Tibial nerve (tissue), 4 donors: Measurements from ENCODE around the gene ABCA13. TPM values are rescaled to one million over a fixed set of nuclear protein-coding genes. Genes with fewer than 3 reads are reported as not detected.

Experiments
- DNase-seq, 2 donors: peaks; one replicate each; pipeline ENCODE4 v3.0.0-alpha.2; 2019; ENCODE audit warnings: low spot score in 2 of 2
- H3K27ac ChIP-seq, 4 donors: fragments of 200-600 bp; sonication (generic) in 3 of 4; one replicate each; pipeline ENCODE4 v1.5.1; 2017 to 2019; ENCODE audit warnings: mild to moderate bottlenecking in 1 of 4
- H3K27me3 ChIP-seq, 2 donors: fragments of 200-600 bp; sonication (generic) in 1 of 2; one replicate each; pipeline versions ENCODE4 v1.5.1 to v1.6.0; 2017 to 2019
- H3K36me3 ChIP-seq, 3 donors: fragments of 200-600 bp; sonication (generic); one replicate each; pipeline ENCODE4 v1.5.1; 2018 to 2019
- H3K4me1 ChIP-seq, 4 donors: fragments of 200-600 bp; sonication (generic) in 3 of 4; one replicate each; pipeline ENCODE4 v1.5.1; 2017 to 2019
- H3K4me3 ChIP-seq, 4 donors: fragments of 200-600 bp; sonication (generic) in 3 of 4; one replicate each; pipeline ENCODE4 v1.5.1; 2017 to 2019; ENCODE audit warnings: mild to moderate bottlenecking in 1 of 4, moderate library complexity in 1 of 4
- H3K9me3 ChIP-seq, 4 donors: fragments of 200-600 bp; sonication (generic) in 3 of 4; one replicate each; pipeline ENCODE4 v1.5.1; 2017 to 2019
- EP300 ChIP-seq, 2 donors: sonication (generic); formaldehyde crosslinking; IDR thresholded peaks; one replicate each; pipeline ENCODE4 v1.6.1; 2017; ENCODE audit warnings: antibody characterized with exemption in 2 of 2, mild to moderate bottlenecking in 1 of 2
- POLR2A ChIP-seq, 2 donors: fragments of 450-650 bp; IDR thresholded peaks; one replicate each; pipeline ENCODE4 v1.6.1; 2017; ENCODE audit warnings: antibody characterized with exemption in 2 of 2, mild to moderate bottlenecking in 2 of 2, moderate library complexity in 2 of 2
- WGBS, 2 donors: methylation state at CpG; one replicate each; pipeline ENCODE4 v1.1.5; 2018; 5-methylcytosine and 5-hydroxymethylcytosine counted together
- total RNA-seq, 4 donors: library from RNA; depleted of rRNA; stranded (reverse); fragments of >200 nt; gene quantifications; one replicate each; pipeline ENCODE4 v1.1.0, GENCODE V29; 2016
- TF ChIP-seq, protein P1 (sequence below), 5 experiments: fragments of 200-600 bp in 3 of 5; fragments of 450-650 bp in 2 of 5; sonication (generic) in 3 of 5; IDR thresholded peaks; one replicate each; pipeline ENCODE4 v1.5.1; 2016 to 2019; ENCODE audit warnings: antibody characterized with exemption in 5 of 5, mild to moderate bottlenecking in 3 of 5, moderate library complexity in 2 of 5

The ABCA13 gene
- total RNA-seq, 4 donors from 2014 or later = 0.90 to 4.6 (median 3.6) TPM

DNA sequence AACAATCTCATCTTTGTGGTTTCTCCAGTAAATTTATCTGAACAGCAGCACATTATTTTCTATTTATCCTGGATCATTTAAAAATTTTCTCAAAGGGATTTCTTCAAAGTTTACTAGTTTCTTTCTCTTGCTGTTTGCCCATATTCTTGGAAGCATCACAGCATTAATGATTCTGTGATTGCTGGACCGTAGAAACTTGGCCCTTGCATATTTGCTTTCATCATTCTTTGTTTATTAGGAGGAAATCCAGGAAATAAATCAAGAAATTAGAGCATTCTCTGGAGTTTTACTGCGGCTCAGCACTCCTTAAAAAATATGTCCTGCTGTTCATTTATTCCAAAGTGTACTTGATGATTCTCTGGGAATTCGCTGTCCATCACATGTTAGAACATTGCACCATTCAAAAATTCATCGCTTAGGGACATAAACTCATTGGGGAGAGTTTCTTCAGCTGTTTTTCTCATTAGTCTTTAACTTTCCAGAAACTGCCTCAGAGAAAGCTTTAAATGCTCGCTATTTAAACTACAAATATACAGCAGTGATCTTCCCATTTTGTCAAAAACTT is 489.1 kb downstream of the ABCA13 start:
- TF ChIP-seq, protein P1, sequence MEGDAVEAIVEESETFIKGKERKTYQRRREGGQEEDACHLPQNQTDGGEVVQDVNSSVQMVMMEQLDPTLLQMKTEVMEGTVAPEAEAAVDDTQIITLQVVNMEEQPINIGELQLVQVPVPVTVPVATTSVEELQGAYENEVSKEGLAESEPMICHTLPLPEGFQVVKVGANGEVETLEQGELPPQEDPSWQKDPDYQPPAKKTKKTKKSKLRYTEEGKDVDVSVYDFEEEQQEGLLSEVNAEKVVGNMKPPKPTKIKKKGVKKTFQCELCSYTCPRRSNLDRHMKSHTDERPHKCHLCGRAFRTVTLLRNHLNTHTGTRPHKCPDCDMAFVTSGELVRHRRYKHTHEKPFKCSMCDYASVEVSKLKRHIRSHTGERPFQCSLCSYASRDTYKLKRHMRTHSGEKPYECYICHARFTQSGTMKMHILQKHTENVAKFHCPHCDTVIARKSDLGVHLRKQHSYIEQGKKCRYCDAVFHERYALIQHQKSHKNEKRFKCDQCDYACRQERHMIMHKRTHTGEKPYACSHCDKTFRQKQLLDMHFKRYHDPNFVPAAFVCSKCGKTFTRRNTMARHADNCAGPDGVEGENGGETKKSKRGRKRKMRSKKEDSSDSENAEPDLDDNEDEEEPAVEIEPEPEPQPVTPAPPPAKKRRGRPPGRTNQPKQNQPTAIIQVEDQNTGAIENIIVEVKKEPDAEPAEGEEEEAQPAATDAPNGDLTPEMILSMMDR (IDR thresholded peaks at IDR 0.05) = no peak
- TF ChIP-seq POLR2A (IDR thresholded peaks at IDR 0.05) (no peak), EP300 (IDR thresholded peaks at IDR 0.05) (no peak)
- Histone ChIP-seq H3K27ac (no peak overlapping the region), H3K9me3 (no peaks in the 10 kb centered on the region), H3K36me3 (no peaks in the 10 kb centered on the region), H3K4me3 (no peak overlapping the region), H3K4me1 (no peaks in the 10 kb centered on the region), H3K27me3 (no peaks in the 10 kb centered on the region)
- 35 to 45% methylated on average over 5 of the region's 5 CpGs for WGBS, 2 donors
- DNase-seq = no peak

- Histone ChIP-seq H3K27me3 (no peaks in the 10 kb centered on the region), H3K36me3 (no peaks in the 10 kb centered on the region), H3K4me1 (no peaks in the 10 kb centered on the region), H3K9me3 (no peaks in the 10 kb centered on the region), H3K27ac (no peak overlapping the region), H3K4me3 (no peak overlapping the region)
- TF ChIP-seq EP300 (IDR thresholded peaks at IDR 0.05) (no peak), POLR2A (IDR thresholded peaks at IDR 0.05) (no peak)
- TF ChIP-seq, protein P1 (IDR thresholded peaks at IDR 0.05) = no peak
- WGBS, 2 donors = 85 to 95% methylated on average over 4 of the region's 4 CpGs
- DNase-seq = no peak
These were observed 493.0 kb downstream of the ABCA13 start for GRCh38 chr7:48664241-48664640.

- Histone ChIP-seq H3K36me3 (no peaks in the 10 kb centered on the region), H3K4me3 (no peak overlapping the region), H3K4me1 (no peaks in the 10 kb centered on the region), H3K27ac (no peak overlapping the region), H3K9me3 (no peaks in the 10 kb centered on the region), H3K27me3 (no peaks in the 10 kb centered on the region)
- WGBS, 2 donors = 83 to 88% methylated on average over 4 of the region's 4 CpGs
- TF ChIP-seq POLR2A (IDR thresholded peaks at IDR 0.05) (no peak), EP300 (IDR thresholded peaks at IDR 0.05) (no peak)
- TF ChIP-seq, protein P1 (IDR thresholded peaks at IDR 0.05) = no peak
- DNase-seq = no peak
These were observed 494.3 kb downstream of the ABCA13 start for GRCh38 chr7:48665353-48666135.

GRCh38 chr7:48667407-48667806 is 496.1 kb downstream of the ABCA13 start:
- H3K36me3 ChIP-seq = no peaks in the 10 kb centered on the region
- H3K9me3 ChIP-seq = no peaks in the 10 kb centered on the region
- DNase-seq = no peak
- TF ChIP-seq POLR2A (IDR thresholded peaks at IDR 0.05) = no peak
- TF ChIP-seq EP300 (IDR thresholded peaks at IDR 0.05) = no peak
- TF ChIP-seq, protein P1 (IDR thresholded peaks at IDR 0.05) = no peak
- WGBS, 2 donors = 45 to 46% methylated on average over 1 of the region's 1 CpG
- H3K4me1 ChIP-seq = no peaks in the 10 kb centered on the region
- H3K27ac ChIP-seq = no peak overlapping the region
- H3K27me3 ChIP-seq = no peaks in the 10 kb centered on the region
- H3K4me3 ChIP-seq = no peak overlapping the region

GRCh38 chr7:48671656-48672055 is 500.4 kb downstream of the ABCA13 start:
- Histone ChIP-seq H3K4me1 (no peaks in the 10 kb centered on the region), H3K9me3 (peaks cover 0 to 13% (median 2%) of the 10 kb centered on the region in 4 donors), H3K4me3 (no peak overlapping the region), H3K27me3 (no peaks in the 10 kb centered on the region), H3K36me3 (no peaks in the 10 kb centered on the region), H3K27ac (no peak overlapping the region)
- TF ChIP-seq, protein P1 (IDR thresholded peaks at IDR 0.05) = no peak
- TF ChIP-seq POLR2A (IDR thresholded peaks at IDR 0.05) (no peak), EP300 (IDR thresholded peaks at IDR 0.05) (no peak)
- no peak for DNase-seq
- 72 to 76% methylated on average over 1 of the region's 1 CpG for WGBS, 2 donors
